K562 (cell line): ENCODE results near the gene BOLA3.

ENCODE experiments used
- POLR2A ChIP-seq: fragments of 450-650 bp; conservative IDR thresholded peaks from 2 replicates; pipeline ENCODE4 v1.6.1; 2016
- TF ChIP-seq, protein P1 (sequence below): fragments of 150-350 bp; IDR thresholded peaks from 2 replicates; pipeline ENCODE4 v1.6.1; 2014; ENCODE audit warnings: low read depth, mild to moderate bottlenecking, low read length, borderline replicate concordance

DNA sequence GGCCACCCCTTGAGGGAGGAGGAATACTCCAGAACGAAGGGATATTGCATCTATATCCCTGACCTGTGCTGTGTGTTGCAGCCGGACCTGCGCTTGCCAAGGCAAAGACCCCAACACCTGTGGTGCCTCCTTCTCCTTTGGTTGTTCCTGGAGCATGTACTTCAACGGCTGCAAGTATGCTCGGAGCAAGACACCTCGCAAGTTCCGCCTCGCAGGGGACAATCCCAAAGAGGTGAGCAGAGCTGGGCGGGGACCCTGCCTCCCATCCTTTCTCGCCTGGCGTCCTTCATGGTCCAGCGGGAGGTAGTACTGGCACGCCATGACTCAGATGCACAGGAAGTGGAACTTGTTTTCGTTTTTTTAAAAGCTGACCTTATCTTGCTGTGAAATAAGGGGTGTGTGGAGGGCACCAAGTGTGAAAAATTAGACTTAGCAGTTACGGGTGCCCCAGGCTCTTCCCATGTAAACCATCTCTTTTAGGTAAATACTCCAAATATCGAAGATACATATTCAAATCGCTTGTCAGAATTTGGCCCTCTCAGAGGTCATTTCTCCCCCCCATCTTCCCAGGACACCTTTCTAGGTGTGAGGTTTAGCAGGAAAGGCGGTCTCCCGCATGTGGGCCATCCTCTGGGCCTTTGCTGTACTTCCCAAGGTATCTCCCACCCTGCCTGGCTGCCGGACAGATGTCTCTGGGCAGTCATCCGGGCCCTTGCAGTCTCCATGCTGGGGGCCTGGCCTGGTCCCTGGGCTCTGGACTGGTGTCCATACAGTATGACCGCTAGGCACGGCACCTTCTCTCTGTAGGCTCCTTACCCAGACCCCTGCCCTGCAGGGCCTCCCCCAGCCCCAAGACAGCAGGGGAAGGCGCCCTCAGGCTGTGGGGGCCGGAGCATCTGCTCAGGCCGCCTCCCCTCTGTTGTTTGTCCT, 57.6 kb downstream of the BOLA3 start:
- TF ChIP-seq POLR2A, result no peak
- TF ChIP-seq, protein P1, sequence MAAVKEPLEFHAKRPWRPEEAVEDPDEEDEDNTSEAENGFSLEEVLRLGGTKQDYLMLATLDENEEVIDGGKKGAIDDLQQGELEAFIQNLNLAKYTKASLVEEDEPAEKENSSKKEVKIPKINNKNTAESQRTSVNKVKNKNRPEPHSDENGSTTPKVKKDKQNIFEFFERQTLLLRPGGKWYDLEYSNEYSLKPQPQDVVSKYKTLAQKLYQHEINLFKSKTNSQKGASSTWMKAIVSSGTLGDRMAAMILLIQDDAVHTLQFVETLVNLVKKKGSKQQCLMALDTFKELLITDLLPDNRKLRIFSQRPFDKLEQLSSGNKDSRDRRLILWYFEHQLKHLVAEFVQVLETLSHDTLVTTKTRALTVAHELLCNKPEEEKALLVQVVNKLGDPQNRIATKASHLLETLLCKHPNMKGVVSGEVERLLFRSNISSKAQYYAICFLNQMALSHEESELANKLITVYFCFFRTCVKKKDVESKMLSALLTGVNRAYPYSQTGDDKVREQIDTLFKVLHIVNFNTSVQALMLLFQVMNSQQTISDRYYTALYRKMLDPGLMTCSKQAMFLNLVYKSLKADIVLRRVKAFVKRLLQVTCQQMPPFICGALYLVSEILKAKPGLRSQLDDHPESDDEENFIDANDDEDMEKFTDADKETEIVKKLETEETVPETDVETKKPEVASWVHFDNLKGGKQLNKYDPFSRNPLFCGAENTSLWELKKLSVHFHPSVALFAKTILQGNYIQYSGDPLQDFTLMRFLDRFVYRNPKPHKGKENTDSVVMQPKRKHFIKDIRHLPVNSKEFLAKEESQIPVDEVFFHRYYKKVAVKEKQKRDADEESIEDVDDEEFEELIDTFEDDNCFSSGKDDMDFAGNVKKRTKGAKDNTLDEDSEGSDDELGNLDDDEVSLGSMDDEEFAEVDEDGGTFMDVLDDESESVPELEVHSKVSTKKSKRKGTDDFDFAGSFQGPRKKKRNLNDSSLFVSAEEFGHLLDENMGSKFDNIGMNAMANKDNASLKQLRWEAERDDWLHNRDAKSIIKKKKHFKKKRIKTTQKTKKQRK, result no peak
